ENCODE data around the gene RGL3. TPM values are rescaled to one million over a fixed set of nuclear protein-coding genes. Genes with fewer than 3 reads are reported as not detected.

Gene RGL3
- total RNA-seq, 1 experiment from 2014 or later: 65.9 TPM

DNA sequence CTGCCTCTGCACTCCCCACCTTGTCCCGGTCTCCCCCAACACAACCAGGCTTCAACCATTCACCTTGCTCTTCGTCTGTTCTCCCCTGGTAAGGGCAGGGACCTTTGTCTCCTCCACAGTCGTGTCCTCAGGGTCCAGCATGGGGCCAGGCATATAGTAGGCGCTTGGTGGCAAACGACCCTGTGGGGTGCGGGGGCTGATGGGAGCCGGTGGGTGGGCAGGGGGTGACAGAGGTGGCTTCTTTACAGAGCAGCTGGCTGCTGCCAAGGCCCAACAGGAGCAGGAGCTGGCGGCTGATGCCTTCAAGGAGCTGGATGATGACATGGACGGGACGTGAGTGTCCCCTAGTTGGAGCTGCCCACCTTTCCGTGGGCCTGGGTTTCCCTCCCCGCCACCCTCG lies 26.0 kb upstream of the RGL3 start:
- H2BK12ac ChIP-seq (ENCODE audit: insufficient read length, low read depth, low read length): no peak overlapping the region
- Mint-ChIP-seq H3K4me3 (no peak overlapping the region), H3K36me3 (ENCODE audit: insufficient read depth in 1 of 3, low read depth in 3 of 3) (peaks cover 24 to 73% (median 70%) of the 10 kb centered on the region in 3 experiments; a peak in 6 of 7 replicates), H3K9me3 (no peaks in the 10 kb centered on the region), H3K4me1 (peaks cover 0 to 3% of the 10 kb centered on the region in 2 experiments; a peak in 2 of 4 replicates), H3K27me3 (ENCODE audit: low read depth) (no peaks in the 10 kb centered on the region), H3K27ac (peak overlapping the region in 2 of 3 experiments; percentile 72 to 75; a peak in 3 of 7 replicates)
- no peak overlapping the region for H3K14ac ChIP-seq (ENCODE audit: insufficient read depth, low read length)
- no peak for TF ChIP-seq CTCF (conservative IDR thresholded peaks at IDR 0.05)
- H3K79me1 ChIP-seq (ENCODE audit: insufficient read depth, low read depth, low read length, poor library complexity, severe bottlenecking): peaks cover 4% of the 10 kb centered on the region
- H3K79me2 ChIP-seq (ENCODE audit: insufficient read depth, low read length): no peaks in the 10 kb centered on the region
- H2BK120ac ChIP-seq (ENCODE audit: low read depth, low read length, poor library complexity, severe bottlenecking): no peak overlapping the region
- H3K9ac ChIP-seq (ENCODE audit: extremely low read depth, insufficient read length, low read length): no peak overlapping the region
- H3K4ac ChIP-seq (ENCODE audit: low read depth, low read length): no peak overlapping the region
- H3K23ac ChIP-seq (ENCODE audit: insufficient read length, low read depth, low read length): no peak overlapping the region
- H4K20me1 ChIP-seq (ENCODE audit: control insufficient read depth, insufficient read depth, insufficient read length): no peaks in the 10 kb centered on the region
- H2AK5ac ChIP-seq (ENCODE audit: insufficient read length, low read length): no peak overlapping the region
- H2BK20ac ChIP-seq (ENCODE audit: low read depth, low read length, poor library complexity, severe bottlenecking): no peak overlapping the region
- no peak overlapping the region for H3K4me2 ChIP-seq (ENCODE audit: insufficient read depth, insufficient read length, low read length)
- no peak overlapping the region for H3K27ac ChIP-seq (ENCODE audit: insufficient read length, low read depth, low read length)
- no peak overlapping the region for H2AFZ ChIP-seq (ENCODE audit: low read length)
- no CpG with 5 or more reads among the region's 13 CpGs for WGBS (ENCODE audit: extremely low coverage, insufficient read length, low lambda C conversion rate)
- no peak overlapping the region for H3K56ac ChIP-seq (ENCODE audit: insufficient read length, low read depth, low read length)
- H4K8ac ChIP-seq (replicated peaks; ENCODE audit: insufficient read length, low read depth, low read length): no peak overlapping the region
- no peaks in the 10 kb centered on the region for H3K9me3 ChIP-seq (ENCODE audit: control insufficient read depth, low read depth, low read length)
- H3K18ac ChIP-seq (ENCODE audit: insufficient read length, low read depth, low read length): no peak overlapping the region
- H3K23me2 ChIP-seq (ENCODE audit: insufficient read length, low read depth, low read length, poor library complexity, severe bottlenecking): no peaks in the 10 kb centered on the region
- no peak for DNase-seq
- no peak overlapping the region for H4K5ac ChIP-seq (ENCODE audit: insufficient read length, low read depth, low read length)
- no peaks in the 10 kb centered on the region for H3K27me3 ChIP-seq (ENCODE audit: insufficient read depth, low read length)
- no peak overlapping the region for H2BK15ac ChIP-seq (ENCODE audit: low read depth, low read length)
- no peak overlapping the region for H3T11ph ChIP-seq (ENCODE audit: low read length)
- H4K91ac ChIP-seq (ENCODE audit: insufficient read length, low read depth, low read length): no peak overlapping the region
- H2BK5ac ChIP-seq (ENCODE audit: insufficient read length, low read length): no peak overlapping the region
- no peaks in the 10 kb centered on the region for H3K4me1 ChIP-seq (ENCODE audit: insufficient read depth, low read length)

Data from H9 (cell line).